K562 (cell line): Measurements from ENCODE around the gene UGT1A6. TPM values are rescaled to one million over a fixed set of nuclear protein-coding genes. Genes with fewer than 3 reads are reported as not detected.

Experiments used
- BHLHE40 ChIP-seq: IDR thresholded peaks from 2 replicates; pipeline ENCODE4 v1.6.1; 2011; ENCODE audit warnings: low read length, improper control_type of control experiment
- CHCHD3 ChIP-seq: fragments of 250-450 bp; sonication (Bioruptor Pico); IDR thresholded peaks from 2 replicates; pipeline ENCODE4 v2.1.2; 2022; ENCODE audit warnings: mild to moderate bottlenecking
- DNMT1 ChIP-seq: fragments of 450-650 bp; IDR thresholded peaks from 2 replicates; pipeline ENCODE4 v1.6.1; 2016; ENCODE audit warnings: antibody characterized with exemption, mild to moderate bottlenecking
- ZFP30 ChIP-seq: fragments of 250-450 bp; sonication (Bioruptor Pico); IDR thresholded peaks from 2 replicates; pipeline ENCODE4 v1.8.0; 2022; ENCODE audit warnings: moderate library complexity, mild to moderate bottlenecking, inconsistent platforms, borderline replicate concordance
- ZNF165 ChIP-seq: fragments of 250-450 bp; sonication (Bioruptor Pico); IDR thresholded peaks from 2 replicates; pipeline ENCODE4 v1.4.0; 2020; ENCODE audit warnings: borderline replicate concordance
- ZNF318 ChIP-seq, 2 experiments: fragments of 450-650 bp; IDR thresholded peaks; 2 replicates each; pipeline ENCODE4 v1.6.1; 2016; ENCODE audit warnings: mild to moderate bottlenecking in 2 of 2, borderline replicate concordance in 1 of 2, low read depth in 1 of 2, moderate library complexity in 1 of 2
- ZNF655 ChIP-seq: fragments of 250-450 bp; sonication (Bioruptor Pico); IDR thresholded peaks from 2 replicates; pipeline ENCODE4 v1.5.0; 2021
- polyA plus RNA-seq, 8 experiments: library from polyadenylated mRNA; depleted of rRNA in 4 of 8; stranded (reverse) in 5 of 8; unstranded in 3 of 8; fragments of >200 nt; fragmentation: Nextera tagmentation in 2 of 8; fragmentation: Illumina TruSeq in 1 of 8; extraction: Ambion mirVana in 2 of 8; extraction: Trizol in 1 of 8; gene quantifications; 2 replicates each; pipeline versions ENCODE4 v1.2.1 to v1.2.3, GENCODE V29; 2011 to 2014; ENCODE audit warnings: inconsistent platforms in 1 of 8, missing spikeins in 1 of 8
- total RNA-seq, 7 experiments: library from RNA; depleted of rRNA in 6 of 7; stranded (reverse); fragments of >200 nt in 6 of 7; fragmentation: Illumina TruSeq in 2 of 7; extraction: Trizol in 2 of 7; gene quantifications; 2 replicates each; pipeline versions ENCODE4 v1.2.1 to v1.2.3, GENCODE V29; 2011 to 2021; ENCODE audit warnings: low replicate concordance in 1 of 7

Gene UGT1A6
- total and polyA plus RNA-seq, 9 of the 15 experiments (the other 6 are each of a cell fraction or from before 2014, with no cell fraction given) = not detected

GRCh38 chr2:233713262-233713615 is 20.5 kb downstream of the UGT1A6 start (continued):
- no peak for TF ChIP-seq BHLHE40
- no peak for TF ChIP-seq CHCHD3 (CRISPR knock-in tag)
- TF ChIP-seq ZNF655 (CRISPR knock-in tag) = no peak
- no peak for TF ChIP-seq ZNF318 (IDR thresholded peaks at IDR 0.05; ENCODE audit: borderline replicate concordance in 1 of 2, low read depth in 1 of 2)
- no peak for TF ChIP-seq ZFP30 (CRISPR knock-in tag)
- no peak for TF ChIP-seq DNMT1
- TF ChIP-seq ZNF165 (CRISPR knock-in tag) = no peak
- TF ChIP-seq, all 486 proteins: peak for 0
